IMR-90 (cell line): Measurements from ENCODE around the gene WNT11. TPM values are rescaled to one million over a fixed set of nuclear protein-coding genes. Genes with fewer than 3 reads are reported as not detected.

Experiments used
- ATAC-seq: fragments of 200-7000 bp; cut with Tn5 transposase; 2 replicates; pipeline ENCODE4 v1.9.1; 2020; ENCODE audit warnings: low read depth, mild to moderate bottlenecking, moderate library complexity
- BruUV-seq: library from RNA; stranded (reverse); fragments of 400-500 nt; replicated peaks from 2 replicates; lab custom pipeline; 2021; lab: Mats Ljungman, UMichigan
- CTCF ChIA-PET: fragments of 300-600 bp; formaldehyde crosslinking; extraction: SDS; loops from one replicate; lab custom pipeline; 2021; ENCODE audit warnings: antibody characterized with exemption; lab: Yijun Ruan, JAX
- POLR2A ChIA-PET: fragments of 300-600 bp; sonication (Branson Sonifier 250); formaldehyde crosslinking; loops from one replicate; lab custom pipeline; 2022; ENCODE audit warnings: antibody characterized with exemption; ENCODE audit not compliant: unreplicated experiment; lab: Charles Lee
- DNase-seq: peaks from one replicate; pipeline ENCODE4 v3.0.0; 2013
- H2AFZ ChIP-seq: replicated peaks from 2 replicates; pipeline ENCODE3; 2013; ENCODE audit warnings: low read length, mild to moderate bottlenecking; ENCODE audit not compliant: poor library complexity
- H2AK5ac ChIP-seq: 2 replicates; pipeline ENCODE4 v1.6.1; 2013; ENCODE audit warnings: low read depth, low read length, inconsistent platforms
- H2AK9ac ChIP-seq: replicated peaks from 2 replicates; pipeline ENCODE3; 2013; ENCODE audit warnings: mild to moderate bottlenecking, low read depth, low read length, moderate library complexity; ENCODE audit not compliant: poor library complexity
- H2BK120ac ChIP-seq: 2 replicates; pipeline ENCODE4 v1.6.1; 2013; ENCODE audit warnings: low read depth, low read length, inconsistent platforms
- H2BK15ac ChIP-seq: 3 replicates; pipeline ENCODE4 v1.6.1; 2013; ENCODE audit warnings: low read depth, low read length, inconsistent platforms
- H2BK20ac ChIP-seq: 2 replicates; pipeline ENCODE4 v1.6.1; 2013; ENCODE audit warnings: low read depth, mild to moderate bottlenecking, inconsistent platforms, low read length, moderate library complexity
- H2BK5ac ChIP-seq: 2 replicates; pipeline ENCODE4 v1.6.1; 2013; ENCODE audit warnings: mild to moderate bottlenecking, low read depth, low read length, inconsistent platforms; ENCODE audit not compliant: poor library complexity, severe bottlenecking
- H3K14ac ChIP-seq: replicated peaks from 2 replicates; pipeline ENCODE4 v1.6.1; 2013; ENCODE audit warnings: low read depth, low read length, inconsistent platforms
- H3K18ac ChIP-seq: 2 replicates; pipeline ENCODE4 v1.6.1; 2013; ENCODE audit warnings: low read depth, low read length, control low read depth
- H3K23ac ChIP-seq: 2 replicates; pipeline ENCODE4 v1.6.1; 2013; ENCODE audit warnings: low read depth, low read length, inconsistent platforms
- H3K27ac ChIP-seq: 2 replicates; pipeline ENCODE4 v1.5.1; 2013; ENCODE audit warnings: mild to moderate bottlenecking, control low read depth, low read length; ENCODE audit not compliant: insufficient read depth
- H3K27me3 ChIP-seq: 2 replicates; pipeline ENCODE4 v1.6.1; 2013; ENCODE audit warnings: low read length; ENCODE audit not compliant: control insufficient read depth, insufficient read depth
- H3K36me3 ChIP-seq: 2 replicates; pipeline ENCODE4 v1.6.1; 2013; ENCODE audit warnings: low read length, mixed read lengths; ENCODE audit not compliant: control insufficient read depth, insufficient read depth
- H3K4ac ChIP-seq: 2 replicates; pipeline ENCODE4 v1.6.1; 2013; ENCODE audit warnings: low read depth, low read length, inconsistent platforms
- H3K4me1 ChIP-seq: 2 replicates; pipeline ENCODE4 v1.6.1; 2013; ENCODE audit warnings: low read length, mixed read lengths; ENCODE audit not compliant: control insufficient read depth, insufficient read depth
- H3K4me2 ChIP-seq: 2 replicates; pipeline ENCODE4 v1.6.1; 2013; ENCODE audit warnings: low read depth, mild to moderate bottlenecking, control low read depth, low read length, moderate library complexity
- H3K4me3 ChIP-seq: 2 replicates; pipeline ENCODE4 v1.5.1; 2013; ENCODE audit warnings: low read depth, mild to moderate bottlenecking, control low read depth, low read length, moderate library complexity; ENCODE audit not compliant: insufficient read depth
- H3K56ac ChIP-seq: 2 replicates; pipeline ENCODE4 v1.6.1; 2013; ENCODE audit warnings: low read length, inconsistent platforms; ENCODE audit not compliant: insufficient read depth; ENCODE audit errors: extremely low read depth
- H3K79me1 ChIP-seq, 2 experiments: 2 replicates each; pipeline ENCODE4 v1.6.1; 2013; ENCODE audit warnings: low read length in 2 of 2, inconsistent platforms in 1 of 2, low read depth in 1 of 2
- H3K9ac ChIP-seq: 2 replicates; pipeline ENCODE4 v1.6.1; 2013; ENCODE audit warnings: low read depth, low read length, control low read depth
- H3K9me1 ChIP-seq: 2 replicates; pipeline ENCODE4 v1.6.1; 2013; ENCODE audit warnings: low read length, inconsistent platforms; ENCODE audit not compliant: insufficient read depth
- H3K9me3 ChIP-seq: 2 replicates; pipeline ENCODE4 v1.6.1; 2013; ENCODE audit warnings: low read length; ENCODE audit not compliant: control insufficient read depth, insufficient read depth
- H4K20me1 ChIP-seq: 2 replicates; pipeline ENCODE4 v1.6.1; 2013; ENCODE audit warnings: low read length, inconsistent platforms; ENCODE audit not compliant: insufficient read depth
- H4K5ac ChIP-seq: 2 replicates; pipeline ENCODE4 v1.6.1; 2013; ENCODE audit warnings: mild to moderate bottlenecking, low read depth, low read length, control low read depth
- H4K8ac ChIP-seq, 2 experiments: 2 replicates each; pipeline ENCODE4 v1.6.1; 2013; ENCODE audit warnings: low read depth in 2 of 2, low read length in 2 of 2, control low read depth in 1 of 2, inconsistent platforms in 1 of 2
- H4K91ac ChIP-seq: 2 replicates; pipeline ENCODE4 v1.6.1; 2013; ENCODE audit warnings: low read depth, low read length, inconsistent platforms; ENCODE audit not compliant: insufficient read depth
- MAFK ChIP-seq: IDR thresholded peaks from 2 replicates; pipeline ENCODE4 v1.6.1; 2012; ENCODE audit warnings: low read depth, low read length, improper control_type of control experiment
- WGBS, 2 experiments: methylation state at CpG; one replicate each; pipeline versions ENCODE4 v1.1.5 to v1.1.7; 2013; ENCODE audit warnings: missing lambda C conversion rate in 2 of 2; ENCODE audit not compliant: insufficient read length in 1 of 2; ENCODE audit errors: extremely low coverage in 2 of 2; 5-methylcytosine and 5-hydroxymethylcytosine counted together
- dilution Hi-C: fragments of 300-500 bp; cut with HindIII; formaldehyde crosslinking; loops from one replicate; pipeline ENCODE4 v1.14.3; 2018; ENCODE audit warnings: low sequenced_read_pairs; ENCODE audit not compliant: unreplicated experiment
- in situ Hi-C: fragments of 300-500 bp; cut with MboI; formaldehyde crosslinking; loops from 3 replicates; pipeline ENCODE4 v1.14.3; 2019; ENCODE audit warnings: low sequenced_read_pairs, inconsistent platforms, mixed read lengths
- intact Hi-C: fragments of 100-400 bp; cut with micrococcal nuclease; formaldehyde crosslinking; loops from 2 replicates; pipeline ENCODE4 v1.10.0; 2022
- polyA plus RNA-seq, 3 experiments: library from polyadenylated mRNA; depleted of rRNA; stranded (reverse); fragments of >200 nt; gene quantifications; 2 replicates each; pipeline ENCODE4 v1.2.3, GENCODE V29; 2012; ENCODE audit warnings: low replicate concordance in 1 of 3
- total RNA-seq: library from RNA; depleted of rRNA; stranded (reverse); fragments of >200 nt; gene quantifications from 2 replicates; pipeline ENCODE4 v1.2.3, GENCODE V29; 2012

The WNT11 gene
- total and polyA plus RNA-seq, 2 of the 4 experiments (the other 2 are of a cell fraction): 0.10 TPM; not detected in 1

- intact Hi-C loops (no loop called here), dilution Hi-C loops (no loop called here), in situ Hi-C loops (no loop called here)
- H3K9me3 ChIP-seq: no peaks in the 10 kb centered on the region
- no peak overlapping the region for H2AK9ac ChIP-seq
- no peak overlapping the region for H2BK20ac ChIP-seq
- H4K8ac ChIP-seq: no peak overlapping the region
- H3K18ac ChIP-seq: no peak overlapping the region
- no peaks in the 10 kb centered on the region for H4K20me1 ChIP-seq
- 71% methylated on average over 1 of the region's 6 CpGs; no CpG with 5 or more reads in 1 of the 2 experiments for WGBS, 2 experiments
- ChIA-PET POLR2A (no interaction called here), CTCF (no interaction called here)
- no peak overlapping the region for H2AFZ ChIP-seq
- peaks cover 68% of the 10 kb centered on the region for H3K27me3 ChIP-seq
- H3K23ac ChIP-seq: no peak overlapping the region
- no peak overlapping the region for H4K5ac ChIP-seq
- no peak overlapping the region for H3K27ac ChIP-seq
- no peak for DNase-seq
- H2AK5ac ChIP-seq: no peak overlapping the region
- no peak overlapping the region for H2BK120ac ChIP-seq
- H4K91ac ChIP-seq: no peak overlapping the region
- no peak for TF ChIP-seq MAFK
- H3K79me1 ChIP-seq: no peaks in the 10 kb centered on the region
- H3K14ac ChIP-seq: no peak overlapping the region
- H2BK15ac ChIP-seq: no peak overlapping the region
- no peaks in the 10 kb centered on the region for H3K4me1 ChIP-seq
- no peak overlapping the region for H3K4ac ChIP-seq
- no peak overlapping the region for H3K4me2 ChIP-seq
- no peaks in the 10 kb centered on the region for H3K9me1 ChIP-seq
- BruUV-seq: no TSS peak
- H3K56ac ChIP-seq: no peak overlapping the region
- no peak overlapping the region for H3K4me3 ChIP-seq
- no peak for ATAC-seq
- no peaks in the 10 kb centered on the region for H3K36me3 ChIP-seq
- H2BK5ac ChIP-seq: no peak overlapping the region
- H3K9ac ChIP-seq: no peak overlapping the region
Observed at GRCh38 chr11:76197941-76198640, 8.2 kb downstream of the WNT11 start.
